ENCODE measurements around the gene TFR2. TPM values are rescaled to one million over a fixed set of nuclear protein-coding genes. Genes with fewer than 3 reads are reported as not detected.
A peak's percentile ranks its signal among the peaks of the same experiment; 100 is the strongest.

The TFR2 gene
- total and polyA plus RNA-seq, 10 donors, result 1.7 to 6.6 (median 2.1) TPM

DNA sequence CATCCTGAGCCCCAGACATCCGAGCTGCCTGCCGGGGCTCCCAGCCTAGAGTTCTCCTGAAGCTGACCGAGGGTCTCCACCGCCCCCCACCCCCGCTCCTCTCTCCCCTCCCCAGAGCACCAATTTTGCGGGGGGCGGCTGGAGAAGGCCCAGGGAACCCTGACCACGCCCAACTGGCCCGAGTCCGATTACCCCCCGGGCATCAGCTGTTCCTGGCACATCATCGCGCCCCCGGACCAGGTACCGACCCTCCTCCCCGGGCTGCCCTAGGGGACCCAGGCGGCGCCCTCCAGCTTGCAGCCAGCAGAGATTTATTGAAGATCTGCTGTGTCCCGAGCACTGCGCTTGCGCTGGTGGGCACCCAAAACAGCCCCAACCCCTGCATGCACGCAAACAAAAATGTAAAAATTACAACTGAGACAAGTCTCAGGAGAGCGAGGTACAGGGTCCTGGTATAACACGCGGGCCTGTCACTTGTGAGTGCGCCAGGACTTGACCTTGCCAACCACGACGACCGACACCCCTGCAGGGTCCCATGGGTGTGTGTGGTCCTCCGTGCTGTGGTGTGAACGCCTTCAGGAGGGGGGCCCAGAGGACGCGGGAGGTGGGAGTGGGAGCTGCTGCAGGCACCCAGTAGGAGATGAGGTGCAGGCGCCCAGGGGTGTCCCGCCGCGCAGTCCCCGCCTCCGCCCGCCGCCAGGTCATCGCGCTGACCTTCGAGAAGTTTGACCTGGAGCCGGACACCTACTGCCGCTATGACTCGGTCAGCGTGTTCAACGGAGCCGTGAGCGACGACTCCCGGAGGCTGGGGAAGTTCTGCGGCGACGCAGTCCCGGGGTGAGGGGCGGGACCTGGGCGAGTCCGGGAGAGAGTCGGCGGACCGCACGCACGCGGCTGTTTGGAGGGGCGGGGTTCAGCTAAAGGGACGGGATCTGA, 36.1 kb downstream of the TFR2 start:
- peaks cover 12 to 42% (median 24%) of the 10 kb centered on the region in 6 donors for H3K4me1 ChIP-seq
- TF ChIP-seq, protein P1, sequence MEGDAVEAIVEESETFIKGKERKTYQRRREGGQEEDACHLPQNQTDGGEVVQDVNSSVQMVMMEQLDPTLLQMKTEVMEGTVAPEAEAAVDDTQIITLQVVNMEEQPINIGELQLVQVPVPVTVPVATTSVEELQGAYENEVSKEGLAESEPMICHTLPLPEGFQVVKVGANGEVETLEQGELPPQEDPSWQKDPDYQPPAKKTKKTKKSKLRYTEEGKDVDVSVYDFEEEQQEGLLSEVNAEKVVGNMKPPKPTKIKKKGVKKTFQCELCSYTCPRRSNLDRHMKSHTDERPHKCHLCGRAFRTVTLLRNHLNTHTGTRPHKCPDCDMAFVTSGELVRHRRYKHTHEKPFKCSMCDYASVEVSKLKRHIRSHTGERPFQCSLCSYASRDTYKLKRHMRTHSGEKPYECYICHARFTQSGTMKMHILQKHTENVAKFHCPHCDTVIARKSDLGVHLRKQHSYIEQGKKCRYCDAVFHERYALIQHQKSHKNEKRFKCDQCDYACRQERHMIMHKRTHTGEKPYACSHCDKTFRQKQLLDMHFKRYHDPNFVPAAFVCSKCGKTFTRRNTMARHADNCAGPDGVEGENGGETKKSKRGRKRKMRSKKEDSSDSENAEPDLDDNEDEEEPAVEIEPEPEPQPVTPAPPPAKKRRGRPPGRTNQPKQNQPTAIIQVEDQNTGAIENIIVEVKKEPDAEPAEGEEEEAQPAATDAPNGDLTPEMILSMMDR (IDR thresholded peaks at IDR 0.05 in 8 of 11, conservative IDR thresholded peaks at IDR 0.05 in 3 of 11), result no peak
- no peak for TF ChIP-seq POLR2A (IDR thresholded peaks at IDR 0.05)
- peak in 2 of 3 donors; percentile 34 to 35 for TF ChIP-seq POLR2AphosphoS5 (IDR thresholded peaks at IDR 0.05)
- H3K36me3 ChIP-seq, result no peaks in the 10 kb centered on the region
- intact Hi-C loops (cut with DNase I; ENCODE audit: low total_unique reads), result no loop called here
- H3K9me3 ChIP-seq, result no peaks in the 10 kb centered on the region
- peak overlapping the region; percentile 46 to 88 (median 62) for H3K4me3 ChIP-seq
- H3K27me3 ChIP-seq (replicated peaks in 1 of 7), result peaks cover 0 to 28% (median 0%) of the 10 kb centered on the region in 7 donors
- WGBS, 5 donors, result 8 to 21% (median 10%) methylated on average over 48 to 68 of the region's 68 CpGs
- peak overlapping the region in 5 of 8 donors; percentile 72 to 88 (median 79) for H3K27ac ChIP-seq
- DNase-seq, result peak; percentile 86

DNA sequence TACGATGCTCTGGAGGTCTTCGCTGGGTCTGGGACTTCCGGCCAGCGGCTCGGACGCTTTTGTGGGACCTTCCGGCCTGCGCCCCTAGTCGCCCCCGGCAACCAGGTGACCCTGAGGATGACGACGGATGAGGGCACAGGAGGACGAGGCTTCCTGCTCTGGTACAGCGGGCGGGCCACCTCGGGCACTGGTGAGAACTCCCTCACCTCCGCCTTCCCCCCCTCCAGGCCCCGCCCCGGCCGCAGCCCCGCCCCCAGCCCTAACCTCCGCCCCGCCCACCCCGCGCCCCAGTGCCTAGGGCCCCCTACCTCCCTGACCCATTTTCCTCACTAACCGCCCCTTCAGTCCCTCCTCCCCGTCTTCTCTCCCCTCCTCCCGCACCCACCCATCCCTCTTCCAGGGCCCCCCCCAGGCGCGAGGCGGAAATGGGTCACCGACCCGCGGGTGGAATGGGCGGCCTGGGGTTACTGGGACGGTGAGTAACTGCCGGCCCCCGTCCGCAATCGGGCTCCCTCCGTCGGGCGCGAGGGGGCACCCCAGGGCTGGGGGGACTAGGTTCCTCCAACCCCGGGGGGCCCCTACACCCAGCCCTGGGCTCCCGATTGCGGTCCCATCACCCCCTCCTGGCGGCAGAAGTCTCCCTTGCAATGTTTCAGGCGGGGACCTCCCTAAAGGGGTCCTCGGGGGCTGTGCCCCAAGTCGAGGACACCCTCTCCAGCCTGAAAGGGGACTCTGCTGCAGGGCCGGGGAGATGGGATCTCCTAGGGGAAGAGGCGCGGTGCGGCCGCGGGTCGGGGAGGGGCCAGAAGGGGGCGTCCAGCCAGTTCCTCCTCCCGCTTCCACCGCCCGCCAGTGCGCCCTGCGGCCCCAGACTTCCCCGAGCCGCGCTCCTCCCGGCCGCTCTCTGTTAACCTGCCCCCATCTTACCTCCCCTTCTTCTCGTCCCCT, 37.0 kb downstream of the TFR2 start:
- peaks cover 0 to 36% (median 0%) of the 10 kb centered on the region in 7 donors for H3K27me3 ChIP-seq (replicated peaks in 1 of 7)
- H3K4me1 ChIP-seq, result peaks cover 12 to 42% (median 24%) of the 10 kb centered on the region in 6 donors
- intact Hi-C loops (cut with DNase I; ENCODE audit: low total_unique reads), result no loop called here
- peak overlapping the region; percentile 46 to 88 (median 62) for H3K4me3 ChIP-seq
- peak; percentile 95 for DNase-seq
- TF ChIP-seq POLR2AphosphoS5 (IDR thresholded peaks at IDR 0.05) (peak; percentile 83 to 88 (median 85)), POLR2A (IDR thresholded peaks at IDR 0.05) (peak in 1 of 3 donors; percentile 22)
- TF ChIP-seq, protein P1 (IDR thresholded peaks at IDR 0.05 in 8 of 11, conservative IDR thresholded peaks at IDR 0.05 in 3 of 11), result peak; percentile 15 to 76 (median 53)
- WGBS, 5 donors, result 0 to 1% (median 1%) methylated on average over 54 to 70 of the region's 70 CpGs
- no peaks in the 10 kb centered on the region for H3K9me3 ChIP-seq
- H3K36me3 ChIP-seq, result no peaks in the 10 kb centered on the region
- H3K27ac ChIP-seq, result peak overlapping the region in 7 of 8 donors; percentile 38 to 88 (median 73)

DNA sequence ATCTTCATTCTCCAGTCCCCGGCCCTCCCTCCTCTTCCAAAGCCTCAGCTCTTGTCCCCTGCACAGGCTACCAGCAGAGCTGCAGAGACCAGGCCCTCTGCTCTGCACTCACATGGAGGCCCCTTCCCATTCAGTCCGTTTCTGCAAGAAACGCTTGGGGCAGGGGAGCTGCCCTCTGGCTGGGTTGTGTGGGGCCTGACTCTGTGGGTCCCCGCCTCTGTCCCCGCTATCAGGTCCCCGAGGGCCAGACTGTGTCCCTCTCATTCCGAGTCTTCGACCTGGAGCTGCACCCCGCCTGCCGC, 37.7 kb downstream of the TFR2 start:
- H3K4me1 ChIP-seq, result peaks cover 12 to 42% (median 24%) of the 10 kb centered on the region in 6 donors
- H3K4me3 ChIP-seq, result peak overlapping the region; percentile 46 to 88 (median 62)
- H3K27me3 ChIP-seq (replicated peaks in 1 of 7), result peaks cover 0 to 36% (median 0%) of the 10 kb centered on the region in 7 donors
- intact Hi-C loops (cut with DNase I; ENCODE audit: low total_unique reads), result no loop called here
- peak overlapping the region in 7 of 8 donors; percentile 38 to 88 (median 73) for H3K27ac ChIP-seq
- no peaks in the 10 kb centered on the region for H3K36me3 ChIP-seq
- no peaks in the 10 kb centered on the region for H3K9me3 ChIP-seq
- TF ChIP-seq, protein P1 (IDR thresholded peaks at IDR 0.05 in 8 of 11, conservative IDR thresholded peaks at IDR 0.05 in 3 of 11), result no peak
- TF ChIP-seq POLR2A (IDR thresholded peaks at IDR 0.05) (no peak), POLR2AphosphoS5 (IDR thresholded peaks at IDR 0.05) (no peak)
- no peak for DNase-seq
- WGBS, 5 donors, result 17 to 35% (median 23%) methylated on average over 3 to 10 of the region's 10 CpGs
